HCT116 (cell line): Measurements from ENCODE around the gene CAPN2. TPM values are rescaled to one million over a fixed set of nuclear protein-coding genes. Genes with fewer than 3 reads are reported as not detected.
"Not testable (repeated sequence)": the region's sequence is repeated elsewhere in the genome, so short reads cannot be mapped to it uniquely, and the experiment has no call there.

ENCODE experiments used
- ATAC-seq: fragments of 200-7000 bp; cut with Tn5 transposase; 2 replicates; pipeline ENCODE4 v1.9.1; 2020; ENCODE audit warnings: mild to moderate bottlenecking, moderate library complexity
- BruUV-seq: library from RNA; stranded (reverse); fragments of 400-500 nt; replicated peaks from 2 replicates; lab custom pipeline; 2021; lab: Mats Ljungman, UMichigan
- CTCF ChIA-PET: fragments of 300-600 bp; sonication (Branson Sonifier 250); formaldehyde crosslinking; loops from one replicate; lab custom pipeline; 2021; ENCODE audit warnings: antibody characterized with exemption; lab: Charles Lee
- POLR2A ChIA-PET: fragments of 300-600, 350-600 bp; sonication (Branson Sonifier 250); formaldehyde crosslinking; loops from one replicate; lab custom pipeline; 2021; ENCODE audit warnings: antibody characterized with exemption; lab: Charles Lee
- RAD21 ChIA-PET, 2 experiments: fragments of 300-600 bp; sonication (Branson Sonifier 250); formaldehyde crosslinking; loops; one replicate each; lab custom pipeline; 2023; ENCODE audit warnings: low total read pairs in 2 of 2; ENCODE audit not compliant: uncharacterized antibody in 2 of 2, unreplicated experiment in 2 of 2, low non-redundant PET in 1 of 2; lab: Charles Lee
- DNase-seq: peaks from one replicate; pipeline ENCODE4 v3.0.0-alpha.2; 2010; ENCODE audit warnings: low read depth, low spot score
- H2AFZ ChIP-seq: fragments of 200-600 bp; shearing (Covaris generic), sonication (generic); 2 replicates; pipeline ENCODE4 v1.6.1; 2017; ENCODE audit warnings: low read depth, mixed run types, mixed read lengths, antibody characterized with exemption, low read length; ENCODE audit not compliant: poor library complexity, severe bottlenecking
- H3K27ac ChIP-seq: 2 replicates; pipeline ENCODE4 v1.5.1; 2012; ENCODE audit warnings: low read depth, low read length
- H3K27me3 ChIP-seq: fragments of 200-600 bp; sonication (generic); 2 replicates; pipeline ENCODE4 v1.6.1; 2016; ENCODE audit warnings: mixed run types, low read length, mixed read lengths; ENCODE audit not compliant: insufficient read depth
- H3K36me3 ChIP-seq, 2 experiments: fragments of 200-500 bp in 1 of 2; fragments of 200-600 bp in 1 of 2; sonication (Bioruptor generic) in 1 of 2; sonication (generic) in 1 of 2; 2 replicates each; pipeline versions ENCODE4 v1.5.1 to v1.6.1; 2014 to 2016; ENCODE audit warnings: low read length in 2 of 2, inconsistent platforms in 1 of 2, mixed read lengths in 1 of 2, mixed run types in 1 of 2; ENCODE audit not compliant: insufficient read depth in 2 of 2, control insufficient read depth in 1 of 2
- H3K4me1 ChIP-seq, 2 experiments: fragments of 200-600 bp in 1 of 2; sonication (generic) in 1 of 2; 2 replicates each; pipeline versions ENCODE4 v1.5.1 to v1.6.1; 2012 to 2017; ENCODE audit warnings: low read length in 2 of 2, inconsistent platforms in 1 of 2, mild to moderate bottlenecking in 1 of 2, mixed read lengths in 1 of 2, mixed run types in 1 of 2, moderate library complexity in 1 of 2; ENCODE audit not compliant: insufficient read depth in 2 of 2, control insufficient read depth in 1 of 2
- H3K4me2 ChIP-seq: fragments of 200-600 bp; sonication (generic); 2 replicates; pipeline ENCODE4 v1.6.1; 2017; ENCODE audit warnings: mixed run types, low read length, mixed read lengths
- H3K4me3 ChIP-seq, 2 experiments: fragments of 200-600 bp in 1 of 2; sonication (generic) in 1 of 2; replicated peaks in 1 of 2; 2 replicates each; pipeline ENCODE4 v1.5.1; 2011 to 2016; ENCODE audit warnings: low read length in 2 of 2, control low read depth in 1 of 2, low read depth in 1 of 2, mild to moderate bottlenecking in 1 of 2, mixed read lengths in 1 of 2, mixed run types in 1 of 2
- H3K79me2 ChIP-seq: fragments of 200-600 bp; sonication (generic); 2 replicates; pipeline ENCODE4 v1.6.1; 2017; ENCODE audit warnings: mild to moderate bottlenecking, mixed run types, low read length, moderate library complexity, mixed read lengths; ENCODE audit not compliant: insufficient read depth
- H3K9ac ChIP-seq: fragments of 200-600 bp; sonication (generic); 2 replicates; pipeline ENCODE4 v1.6.1; 2016; ENCODE audit warnings: low read length, mixed read lengths
- H3K9me2 ChIP-seq: fragments of 200-600 bp; sonication (generic), shearing (Covaris generic); 2 replicates; pipeline ENCODE4 v1.6.1; 2017; ENCODE audit warnings: mixed run types, mild to moderate bottlenecking, moderate library complexity; ENCODE audit not compliant: insufficient read depth
- H3K9me3 ChIP-seq, 2 experiments: fragments of 200-500 bp in 1 of 2; fragments of 200-600 bp in 1 of 2; sonication (Bioruptor generic) in 1 of 2; sonication (generic) in 1 of 2; 2 replicates each; pipeline ENCODE4 v1.6.1; 2014 to 2017; ENCODE audit warnings: low read length in 2 of 2, mixed read lengths in 2 of 2, inconsistent platforms in 1 of 2, low read depth in 1 of 2, mild to moderate bottlenecking in 1 of 2, mixed run types in 1 of 2, moderate library complexity in 1 of 2; ENCODE audit not compliant: control insufficient read depth in 1 of 2, insufficient read depth in 1 of 2
- H4K20me1 ChIP-seq: fragments of 200-600 bp; sonication (generic), shearing (Covaris generic); 2 replicates; pipeline ENCODE4 v1.6.1; 2017; ENCODE audit warnings: mixed run types, mild to moderate bottlenecking, moderate library complexity; ENCODE audit not compliant: insufficient read depth
- CEBPB ChIP-seq: IDR thresholded peaks from 2 replicates; pipeline ENCODE4 v1.6.1; 2012; ENCODE audit warnings: low read depth
- EGR1 ChIP-seq: IDR thresholded peaks from 2 replicates; pipeline ENCODE4 v1.6.1; 2012; ENCODE audit warnings: low read depth
- ELF1 ChIP-seq: IDR thresholded peaks from 2 replicates; pipeline ENCODE4 v1.6.1; 2012; ENCODE audit warnings: low read depth, borderline replicate concordance
- JUND ChIP-seq: IDR thresholded peaks from 2 replicates; pipeline ENCODE4 v1.6.1; 2012
- RAD21 ChIP-seq: IDR thresholded peaks from 2 replicates; pipeline ENCODE4 v1.6.1; 2012; ENCODE audit warnings: low read depth, mild to moderate bottlenecking
- REST ChIP-seq: IDR thresholded peaks from 2 replicates; pipeline ENCODE4 v1.6.1; 2012; ENCODE audit warnings: low read depth
- SIN3A ChIP-seq: IDR thresholded peaks from 2 replicates; pipeline ENCODE4 v1.6.1; 2012; ENCODE audit warnings: low read depth
- intact Hi-C: fragments of 100-400 bp; cut with micrococcal nuclease; formaldehyde crosslinking; loops from 2 replicates; pipeline ENCODE4 v1.10.0; 2022
- total RNA-seq: library from RNA; stranded (reverse); gene quantifications from one replicate; pipeline ENCODE4 v1.2.1, GENCODE V29; 2021; ENCODE audit not compliant: unreplicated experiment

The CAPN2 gene
- total RNA-seq, 1 experiment from 2014 or later, result 173 TPM

- TF ChIP-seq RAD21, result no peak
Measured at GRCh38 chr1:223815865-223816264, 103.5 kb downstream of the CAPN2 start (continued).

- CTCF ChIA-PET, result interaction anchor here (0.6 kb wide), 1 partner anchor 87 kb away, joined by 3 read pairs; no protein-coding TSS in a partner anchor
- peaks cover 0 to 21% of the 10 kb centered on the region in 2 experiments; a peak in 2 of 4 replicates for H3K4me1 ChIP-seq
- intact Hi-C loops, result loop anchor here (10.0 kb wide), 1 partner anchor 518 kb away; the partner anchor contains the start of gene NVL
- H3K9ac ChIP-seq, H3K4me3 ChIP-seq, RAD21 ChIA-PET, DNase-seq, H3K4me2 ChIP-seq, H3K27me3 ChIP-seq, H3K9me3 ChIP-seq, H2AFZ ChIP-seq, ATAC-seq, POLR2A ChIA-PET, H3K9me2 ChIP-seq, H4K20me1 ChIP-seq, BruUV-seq, H3K27ac ChIP-seq: not testable (repeated sequence)
- H3K36me3 ChIP-seq, result peaks cover 2 to 12% of the 10 kb centered on the region in 2 experiments; a peak in 1 of 4 replicates
- peaks cover 29% of the 10 kb centered on the region for H3K79me2 ChIP-seq
Measured at GRCh38 chr1:223817265-223817664, 104.9 kb downstream of the CAPN2 start.

- peaks cover 0 to 21% of the 10 kb centered on the region in 2 experiments; a peak in 2 of 4 replicates for H3K4me1 ChIP-seq
- H2AFZ ChIP-seq, result no peak overlapping the region
- no peak for TF ChIP-seq CEBPB
- no peak for TF ChIP-seq SIN3A
- TF ChIP-seq REST, result no peak
- TF ChIP-seq JUND, result no peak
- TF ChIP-seq EGR1, result no peak
- no peak for TF ChIP-seq ELF1
- POLR2A ChIA-PET, result interaction anchor here (0.6 to 1.6 kb wide), 2 partner anchors 26 to 118 kb away, joined by 3 to 7 read pairs; partner anchors contain the start of gene TP53BP2
- intact Hi-C loops, result loop anchor here (10.0 kb wide), 1 partner anchor 515 kb away; the partner anchor contains the start of gene NVL
- no peaks in the 10 kb centered on the region for H3K9me3 ChIP-seq
- no peak overlapping the region for H3K4me2 ChIP-seq
- no peaks in the 10 kb centered on the region for H3K27me3 ChIP-seq
- no peak overlapping the region for H3K9ac ChIP-seq
- CTCF ChIA-PET, result no interaction called here
- H4K20me1 ChIP-seq, result peaks cover 10% of the 10 kb centered on the region; the same call in 1 of the 2 replicates
- H3K27ac ChIP-seq, result no peak overlapping the region
- peaks cover 49% of the 10 kb centered on the region for H3K79me2 ChIP-seq
- BruUV-seq, result TSS peak; percentile 37
- 0 out of 4 replicates have a peak, but pooled peaks cover 0 to 9% of the 10 kb centered on the region in 2 experiments for H3K36me3 ChIP-seq
- no peaks in the 10 kb centered on the region for H3K9me2 ChIP-seq
- no peak for ATAC-seq
- RAD21 ChIA-PET, result no interaction called here
- no peak overlapping the region for H3K4me3 ChIP-seq
- no peak for DNase-seq
Measured at GRCh38 chr1:223819730-223820514, 107.6 kb downstream of the CAPN2 start.
